PC-9 (cell line): Measurements from ENCODE around the gene PLEKHH2. TPM values are rescaled to one million over a fixed set of nuclear protein-coding genes. Genes with fewer than 3 reads are reported as not detected.

Experiments
- BruUV-seq: library from RNA; stranded (reverse); fragments of 400-500 nt; replicated peaks from 2 replicates; lab custom pipeline; 2021; lab: Mats Ljungman, UMichigan
- CTCF ChIA-PET: fragments of 300-600 bp; sonication (Branson Sonifier 250); formaldehyde crosslinking; loops from one replicate; lab custom pipeline; 2022; ENCODE audit warnings: antibody characterized with exemption; lab: Charles Lee
- POLR2A ChIA-PET: fragments of 300-600 bp; sonication (Branson Sonifier 250); formaldehyde crosslinking; loops from one replicate; lab custom pipeline; 2022; ENCODE audit warnings: antibody characterized with exemption; ENCODE audit not compliant: unreplicated experiment; lab: Charles Lee
- DNase-seq, 2 experiments: peaks; one replicate each; pipeline versions ENCODE4 v3.0.0 to v3.0.0-alpha.2; 2015 to 2022; ENCODE audit warnings: mixed read lengths in 1 of 2
- H2AFZ ChIP-seq: fragments of 200-600 bp; sonication (generic); 2 replicates; pipeline ENCODE4 v1.8.1; 2017; ENCODE audit warnings: antibody characterized with exemption
- H3F3A ChIP-seq: fragments of 200-600 bp; sonication (generic); 2 replicates; pipeline ENCODE4 v1.8.1; 2017; ENCODE audit warnings: antibody characterized with exemption, mild to moderate bottlenecking, low read depth; ENCODE audit not compliant: insufficient read depth
- H3K27ac ChIP-seq: fragments of 200-600 bp; sonication (generic); 2 replicates; pipeline ENCODE4 v1.6.1; 2016; ENCODE audit warnings: mixed run types
- H3K27me3 ChIP-seq: fragments of 200-600 bp; sonication (generic); 2 replicates; pipeline ENCODE4 v1.6.1; 2016; ENCODE audit warnings: low read depth, mixed run types; ENCODE audit not compliant: insufficient read depth
- H3K36me3 ChIP-seq: fragments of 200-600 bp; sonication (generic); 2 replicates; pipeline ENCODE4 v1.6.1; 2016; ENCODE audit warnings: low read depth, mixed run types
- H3K4me1 ChIP-seq: fragments of 200-600 bp; sonication (generic); replicated peaks from 2 replicates; pipeline ENCODE4 v1.6.1; 2016; ENCODE audit warnings: mixed run types; ENCODE audit not compliant: insufficient read depth
- H3K4me2 ChIP-seq: fragments of 200-600 bp; sonication (generic); 2 replicates; pipeline ENCODE4 v1.6.1; 2017; ENCODE audit warnings: mixed run types
- H3K4me3 ChIP-seq: fragments of 200-600 bp; sonication (generic); 2 replicates; pipeline ENCODE4 v1.6.1; 2016; ENCODE audit warnings: mixed run types
- H3K79me2 ChIP-seq: fragments of 200-600 bp; sonication (generic); 2 replicates; pipeline ENCODE4 v1.6.1; 2017; ENCODE audit warnings: low read depth, mixed run types
- H3K9me2 ChIP-seq: fragments of 200-600 bp; sonication (generic); 2 replicates; pipeline ENCODE4 v1.8.1; 2017; ENCODE audit warnings: mild to moderate bottlenecking; ENCODE audit not compliant: insufficient read depth
- H3K9me3 ChIP-seq: fragments of 200-600 bp; sonication (generic); 2 replicates; pipeline ENCODE4 v1.8.1; 2016; ENCODE audit warnings: low read depth; ENCODE audit not compliant: insufficient read depth
- H4K20me1 ChIP-seq: fragments of 200-600 bp; sonication (generic); 2 replicates; pipeline ENCODE4 v1.8.1; 2017; ENCODE audit not compliant: insufficient read depth
- EZH2 ChIP-seq: fragments of 200-600 bp; sonication (generic); IDR thresholded peaks from 2 replicates; pipeline ENCODE4 v1.8.0; 2017; ENCODE audit warnings: antibody characterized with exemption, low read depth
- intact Hi-C: fragments of 100-400 bp; cut with micrococcal nuclease; formaldehyde crosslinking; loops from one replicate; pipeline ENCODE4 v1.10.0; 2022; ENCODE audit not compliant: unreplicated experiment
- total RNA-seq: library from RNA; stranded (reverse); gene quantifications from 2 replicates; pipeline ENCODE4 v1.2.3, GENCODE V29; 2021
- TF ChIP-seq, protein P1 (sequence below): fragments of 200-600 bp; sonication (generic); conservative IDR thresholded peaks from 2 replicates; pipeline ENCODE4 v1.6.1; 2017; ENCODE audit warnings: mixed run types, antibody characterized with exemption, mild to moderate bottlenecking, moderate library complexity

The PLEKHH2 gene
- total RNA-seq, 1 experiment from 2014 or later = 1.6 TPM

DNA sequence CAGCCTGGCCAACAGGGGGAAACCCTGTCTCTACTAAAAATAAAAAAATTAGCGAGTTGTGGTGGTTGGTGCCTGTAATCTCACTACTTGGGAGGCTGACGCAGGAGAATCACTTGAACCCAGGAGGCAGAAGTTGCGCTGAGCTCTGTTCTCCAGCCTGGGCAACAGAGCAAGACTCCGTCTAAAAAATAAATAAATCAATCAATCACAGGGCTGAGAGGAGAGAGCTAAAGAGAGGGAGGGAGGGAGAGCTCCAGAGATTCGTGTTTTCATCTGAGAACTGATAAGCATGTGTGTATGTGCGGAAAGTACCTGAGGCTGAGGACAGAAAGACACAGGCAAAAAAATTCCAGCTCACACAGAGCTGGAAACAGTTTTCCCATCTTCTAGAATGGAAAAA, 99.6 kb downstream of the PLEKHH2 start:
- CTCF ChIA-PET = no interaction called here
- no peaks in the 10 kb centered on the region for H4K20me1 ChIP-seq
- no peaks in the 10 kb centered on the region for H3K27me3 ChIP-seq
- no peaks in the 10 kb centered on the region for H3K9me3 ChIP-seq
- no peaks in the 10 kb centered on the region for H3K4me1 ChIP-seq
- intact Hi-C loops = no loop called here
- H3F3A ChIP-seq = no peaks in the 10 kb centered on the region
- H3K27ac ChIP-seq = no peak overlapping the region
- peaks cover 5% of the 10 kb centered on the region; the same call in 1 of the 2 replicates for H3K9me2 ChIP-seq
- H2AFZ ChIP-seq = no peak overlapping the region
- BruUV-seq = no TSS peak
- no peaks in the 10 kb centered on the region for H3K36me3 ChIP-seq
- TF ChIP-seq EZH2 = no peak
- TF ChIP-seq, protein P1, sequence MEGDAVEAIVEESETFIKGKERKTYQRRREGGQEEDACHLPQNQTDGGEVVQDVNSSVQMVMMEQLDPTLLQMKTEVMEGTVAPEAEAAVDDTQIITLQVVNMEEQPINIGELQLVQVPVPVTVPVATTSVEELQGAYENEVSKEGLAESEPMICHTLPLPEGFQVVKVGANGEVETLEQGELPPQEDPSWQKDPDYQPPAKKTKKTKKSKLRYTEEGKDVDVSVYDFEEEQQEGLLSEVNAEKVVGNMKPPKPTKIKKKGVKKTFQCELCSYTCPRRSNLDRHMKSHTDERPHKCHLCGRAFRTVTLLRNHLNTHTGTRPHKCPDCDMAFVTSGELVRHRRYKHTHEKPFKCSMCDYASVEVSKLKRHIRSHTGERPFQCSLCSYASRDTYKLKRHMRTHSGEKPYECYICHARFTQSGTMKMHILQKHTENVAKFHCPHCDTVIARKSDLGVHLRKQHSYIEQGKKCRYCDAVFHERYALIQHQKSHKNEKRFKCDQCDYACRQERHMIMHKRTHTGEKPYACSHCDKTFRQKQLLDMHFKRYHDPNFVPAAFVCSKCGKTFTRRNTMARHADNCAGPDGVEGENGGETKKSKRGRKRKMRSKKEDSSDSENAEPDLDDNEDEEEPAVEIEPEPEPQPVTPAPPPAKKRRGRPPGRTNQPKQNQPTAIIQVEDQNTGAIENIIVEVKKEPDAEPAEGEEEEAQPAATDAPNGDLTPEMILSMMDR = no peak
- POLR2A ChIA-PET = interaction anchor here (0.6 kb wide), 1 partner anchor 62 kb away, joined by 4 read pairs; no protein-coding TSS in a partner anchor
- H3K4me3 ChIP-seq = no peak overlapping the region
- H3K4me2 ChIP-seq = no peak overlapping the region
- no peaks in the 10 kb centered on the region for H3K79me2 ChIP-seq
- no peak for DNase-seq

DNA sequence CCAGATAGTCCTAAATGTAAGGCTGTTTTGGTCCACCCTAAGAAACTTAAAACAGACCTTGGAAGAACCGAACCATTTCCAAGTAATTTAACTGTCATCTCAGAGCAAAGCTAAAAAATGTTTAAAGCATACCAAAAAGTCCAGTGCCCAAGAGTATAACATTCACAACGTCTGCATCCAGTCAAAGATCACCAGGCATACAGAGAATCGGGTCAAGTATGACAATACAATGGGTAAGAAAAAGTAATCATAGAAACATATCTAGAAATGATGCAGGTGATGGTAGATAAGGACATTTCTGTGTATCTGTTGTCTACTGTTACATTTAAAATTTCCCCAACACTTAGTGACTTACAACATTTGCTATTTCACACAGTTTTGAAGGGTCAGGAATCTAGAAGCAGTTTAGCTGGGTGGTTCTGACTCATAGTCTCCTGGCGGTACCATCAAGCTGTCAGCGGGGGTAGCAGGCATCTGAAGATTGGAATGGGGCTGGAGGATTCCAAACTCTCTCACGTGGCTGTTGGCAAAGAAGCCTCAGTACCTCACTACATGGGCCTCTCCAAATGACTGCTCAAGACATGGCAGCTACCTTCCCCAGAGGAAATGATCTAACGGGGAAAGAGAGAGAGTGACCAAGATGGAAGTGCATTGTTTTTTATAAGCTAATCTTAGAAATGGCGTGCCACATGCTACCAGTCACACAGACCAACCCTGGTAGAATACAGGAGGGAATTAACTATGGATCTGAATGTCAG, 100.2 kb downstream of the PLEKHH2 start:
- DNase-seq = no peak
- no peaks in the 10 kb centered on the region for H3K27me3 ChIP-seq
- ChIA-PET POLR2A (interaction anchor here (0.6 kb wide), 2 partner anchors 61 to 91 kb away, joined by 3 to 4 read pairs; no protein-coding TSS in a partner anchor), CTCF (interaction anchor here (0.6 kb wide), 1 partner anchor 33 kb away, joined by 10 read pairs; no protein-coding TSS in a partner anchor)
- H3K79me2 ChIP-seq = no peaks in the 10 kb centered on the region
- no peak overlapping the region for H3K4me2 ChIP-seq
- BruUV-seq = no TSS peak
- no peak overlapping the region for H2AFZ ChIP-seq
- H3K9me2 ChIP-seq = peaks cover 1% of the 10 kb centered on the region; the same call in 1 of the 2 replicates
- H3K4me3 ChIP-seq = no peak overlapping the region
- no peaks in the 10 kb centered on the region for H3F3A ChIP-seq
- H4K20me1 ChIP-seq = no peaks in the 10 kb centered on the region
- H3K36me3 ChIP-seq = no peaks in the 10 kb centered on the region
- no peak overlapping the region for H3K27ac ChIP-seq
- intact Hi-C loops = no loop called here
- TF ChIP-seq, protein P1 = no peak
- no peak for TF ChIP-seq EZH2
- no peaks in the 10 kb centered on the region for H3K4me1 ChIP-seq
- H3K9me3 ChIP-seq = no peaks in the 10 kb centered on the region

DNA sequence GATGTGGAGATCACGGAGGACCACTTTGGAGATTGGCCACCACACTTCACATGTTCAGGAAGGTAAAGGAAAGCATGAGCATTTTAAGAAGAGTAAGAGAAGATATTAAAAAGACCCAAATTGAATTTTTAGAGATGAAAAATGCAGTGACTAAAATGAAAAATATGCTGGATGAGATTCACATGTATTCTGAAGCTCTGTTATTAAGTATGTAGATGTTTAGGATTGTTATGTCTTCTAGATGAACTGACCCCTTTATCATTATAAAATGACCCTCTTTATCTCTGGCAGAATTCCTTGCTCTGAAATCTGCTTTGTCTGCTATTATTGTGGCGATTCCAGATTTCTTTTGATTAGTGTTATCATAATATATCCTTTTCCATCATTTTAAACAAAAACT, 100.8 kb downstream of the PLEKHH2 start:
- Histone ChIP-seq H3F3A (no peaks in the 10 kb centered on the region), H3K79me2 (no peaks in the 10 kb centered on the region), H3K27me3 (no peaks in the 10 kb centered on the region), H3K27ac (no peak overlapping the region), H3K9me3 (no peaks in the 10 kb centered on the region), H3K9me2 (no peaks in the 10 kb centered on the region), H2AFZ (no peak overlapping the region), H3K4me1 (no peaks in the 10 kb centered on the region), H3K4me2 (no peak overlapping the region), H3K36me3 (no peaks in the 10 kb centered on the region), H3K4me3 (no peak overlapping the region), H4K20me1 (no peaks in the 10 kb centered on the region)
- intact Hi-C loops = no loop called here
- ChIA-PET CTCF (interaction anchor here (0.6 kb wide), 1 partner anchor 33 kb away, joined by 10 read pairs; no protein-coding TSS in a partner anchor), POLR2A (interaction anchor here (0.6 kb wide), 1 partner anchor 91 kb away, joined by 3 read pairs; no protein-coding TSS in a partner anchor)
- TF ChIP-seq EZH2 = no peak
- TF ChIP-seq, protein P1 = no peak
- DNase-seq = no peak
- no TSS peak for BruUV-seq
